ENCODE data around the gene NAV2. TPM values are rescaled to one million over a fixed set of nuclear protein-coding genes. Genes with fewer than 3 reads are reported as not detected.

Gene NAV2
- total and polyA plus RNA-seq, 2 donors = 2.0 to 5.8 TPM

- Histone ChIP-seq H3K36me3 (ENCODE audit: control insufficient read depth in 2 of 2, insufficient read depth in 2 of 2, low read length in 1 of 2) (no peaks in the 10 kb centered on the region), H3K27ac (ENCODE audit: low read depth in 1 of 2, low read length in 1 of 2) (no peak overlapping the region), H3K4me1 (ENCODE audit: control insufficient read depth in 2 of 2, insufficient read depth in 2 of 2, low read length in 2 of 2) (no peaks in the 10 kb centered on the region), H3K9me3 (ENCODE audit: control insufficient read depth in 2 of 2, insufficient read depth in 1 of 2, low read length in 1 of 2) (no peaks in the 10 kb centered on the region), H3K27me3 (ENCODE audit: control insufficient read depth in 2 of 2, insufficient read depth in 1 of 2, low read length in 1 of 2) (no peaks in the 10 kb centered on the region), H3K4me3 (ENCODE audit: low read length in 2 of 2) (no peak overlapping the region)
- no peak for DNase-seq (ENCODE audit: low read depth in 6 of 9, low spot score in 9 of 9)
- WGBS = 96% methylated on average over 3 of the region's 3 CpGs
These were observed 33.4 kb downstream of the NAV2 start for GRCh38 chr11:19746086-19746485.

GRCh38 chr11:19747634-19748033 is 35.0 kb downstream of the NAV2 start:
- DNase-seq (ENCODE audit: low read depth in 6 of 9, low spot score in 9 of 9) = no peak
- 88% methylated on average over 2 of the region's 2 CpGs for WGBS
- H3K4me3 ChIP-seq (ENCODE audit: low read length in 2 of 2) = no peak overlapping the region
- H3K27ac ChIP-seq (ENCODE audit: low read depth in 1 of 2, low read length in 1 of 2) = no peak overlapping the region
- H3K9me3 ChIP-seq (ENCODE audit: control insufficient read depth in 2 of 2, insufficient read depth in 1 of 2, low read length in 1 of 2) = no peaks in the 10 kb centered on the region
- no peaks in the 10 kb centered on the region for H3K4me1 ChIP-seq (ENCODE audit: control insufficient read depth in 2 of 2, insufficient read depth in 2 of 2, low read length in 2 of 2)
- H3K27me3 ChIP-seq (ENCODE audit: control insufficient read depth in 2 of 2, insufficient read depth in 1 of 2, low read length in 1 of 2) = no peaks in the 10 kb centered on the region
- H3K36me3 ChIP-seq (ENCODE audit: control insufficient read depth in 2 of 2, insufficient read depth in 2 of 2, low read length in 1 of 2) = no peaks in the 10 kb centered on the region

GRCh38 chr11:19751055-19751454 is 38.4 kb downstream of the NAV2 start:
- Histone ChIP-seq H3K27me3 (ENCODE audit: control insufficient read depth in 2 of 2, insufficient read depth in 1 of 2, low read length in 1 of 2) (no peaks in the 10 kb centered on the region), H3K27ac (ENCODE audit: low read depth in 1 of 2, low read length in 1 of 2) (no peak overlapping the region), H3K4me1 (ENCODE audit: control insufficient read depth in 2 of 2, insufficient read depth in 2 of 2, low read length in 2 of 2) (no peaks in the 10 kb centered on the region), H3K9me3 (ENCODE audit: control insufficient read depth in 2 of 2, insufficient read depth in 1 of 2, low read length in 1 of 2) (no peaks in the 10 kb centered on the region), H3K4me3 (ENCODE audit: low read length in 2 of 2) (no peak overlapping the region), H3K36me3 (ENCODE audit: control insufficient read depth in 2 of 2, insufficient read depth in 2 of 2, low read length in 1 of 2) (no peaks in the 10 kb centered on the region)
- WGBS = 95% methylated on average over 4 of the region's 4 CpGs
- DNase-seq (ENCODE audit: low read depth in 6 of 9, low spot score in 9 of 9) = no peak

- Histone ChIP-seq H3K27ac (ENCODE audit: low read depth in 1 of 2, low read length in 1 of 2) (no peak overlapping the region), H3K4me3 (ENCODE audit: low read length in 2 of 2) (no peak overlapping the region), H3K27me3 (ENCODE audit: control insufficient read depth in 2 of 2, insufficient read depth in 1 of 2, low read length in 1 of 2) (no peaks in the 10 kb centered on the region), H3K36me3 (ENCODE audit: control insufficient read depth in 2 of 2, insufficient read depth in 2 of 2, low read length in 1 of 2) (no peaks in the 10 kb centered on the region), H3K4me1 (ENCODE audit: control insufficient read depth in 2 of 2, insufficient read depth in 2 of 2, low read length in 2 of 2) (no peaks in the 10 kb centered on the region), H3K9me3 (ENCODE audit: control insufficient read depth in 2 of 2, insufficient read depth in 1 of 2, low read length in 1 of 2) (no peaks in the 10 kb centered on the region)
- no peak for DNase-seq (ENCODE audit: low read depth in 6 of 9, low spot score in 9 of 9)
- WGBS = 84% methylated on average over 5 of the region's 5 CpGs
These were observed 40.9 kb downstream of the NAV2 start for GRCh38 chr11:19753451-19754106.

- H3K9me3 ChIP-seq (ENCODE audit: control insufficient read depth in 2 of 2, insufficient read depth in 1 of 2, low read length in 1 of 2) = no peaks in the 10 kb centered on the region
- DNase-seq (ENCODE audit: low read depth in 6 of 9, low spot score in 9 of 9) = no peak
- no peak overlapping the region for H3K27ac ChIP-seq (ENCODE audit: low read depth in 1 of 2, low read length in 1 of 2)
- H3K4me3 ChIP-seq (ENCODE audit: low read length in 2 of 2) = no peak overlapping the region
- no peaks in the 10 kb centered on the region for H3K36me3 ChIP-seq (ENCODE audit: control insufficient read depth in 2 of 2, insufficient read depth in 2 of 2, low read length in 1 of 2)
- no peaks in the 10 kb centered on the region for H3K27me3 ChIP-seq (ENCODE audit: control insufficient read depth in 2 of 2, insufficient read depth in 1 of 2, low read length in 1 of 2)
- no peaks in the 10 kb centered on the region for H3K4me1 ChIP-seq (ENCODE audit: control insufficient read depth in 2 of 2, insufficient read depth in 2 of 2, low read length in 2 of 2)
- 91% methylated on average over 11 of the region's 11 CpGs for WGBS
These were observed 44.2 kb downstream of the NAV2 start for GRCh38 chr11:19756675-19757475.

GRCh38 chr11:19759389-19759788 is 46.8 kb downstream of the NAV2 start:
- Histone ChIP-seq H3K4me3 (ENCODE audit: low read length in 2 of 2) (no peak overlapping the region), H3K4me1 (ENCODE audit: control insufficient read depth in 2 of 2, insufficient read depth in 2 of 2, low read length in 2 of 2) (no peaks in the 10 kb centered on the region), H3K9me3 (ENCODE audit: control insufficient read depth in 2 of 2, insufficient read depth in 1 of 2, low read length in 1 of 2) (no peaks in the 10 kb centered on the region), H3K36me3 (ENCODE audit: control insufficient read depth in 2 of 2, insufficient read depth in 2 of 2, low read length in 1 of 2) (no peaks in the 10 kb centered on the region), H3K27ac (ENCODE audit: low read depth in 1 of 2, low read length in 1 of 2) (no peak overlapping the region), H3K27me3 (ENCODE audit: control insufficient read depth in 2 of 2, insufficient read depth in 1 of 2, low read length in 1 of 2) (no peaks in the 10 kb centered on the region)
- 90% methylated on average over 3 of the region's 3 CpGs for whole genome bisulfite sequencing
- no peak for DNase-seq (ENCODE audit: low read depth in 6 of 9, low spot score in 9 of 9)

GRCh38 chr11:19762266-19762665 is 49.6 kb downstream of the NAV2 start:
- WGBS = 100% methylated on average over 1 of the region's 1 CpG
- H3K4me1 ChIP-seq (ENCODE audit: control insufficient read depth in 2 of 2, insufficient read depth in 2 of 2, low read length in 2 of 2) = no peaks in the 10 kb centered on the region

GRCh38 chr11:19763330-19763729 is 50.7 kb downstream of the NAV2 start:
- no peak for DNase-seq (ENCODE audit: low read depth in 6 of 9, low spot score in 9 of 9)
- Histone ChIP-seq H3K4me1 (ENCODE audit: control insufficient read depth in 2 of 2, insufficient read depth in 2 of 2, low read length in 2 of 2) (no peaks in the 10 kb centered on the region), H3K36me3 (ENCODE audit: control insufficient read depth in 2 of 2, insufficient read depth in 2 of 2, low read length in 1 of 2) (no peaks in the 10 kb centered on the region), H3K9me3 (ENCODE audit: control insufficient read depth in 2 of 2, insufficient read depth in 1 of 2, low read length in 1 of 2) (no peaks in the 10 kb centered on the region), H3K27me3 (ENCODE audit: control insufficient read depth in 2 of 2, insufficient read depth in 1 of 2, low read length in 1 of 2) (no peaks in the 10 kb centered on the region), H3K4me3 (ENCODE audit: low read length in 2 of 2) (no peak overlapping the region), H3K27ac (ENCODE audit: low read depth in 1 of 2, low read length in 1 of 2) (no peak overlapping the region)
- WGBS = 92% methylated on average over 7 of the region's 7 CpGs

More at GRCh38 chr11:19762266-19762665, 49.6 kb downstream of the NAV2 start:
- no peak for DNase-seq (ENCODE audit: low read depth in 6 of 9, low spot score in 9 of 9)
- Histone ChIP-seq H3K36me3 (ENCODE audit: control insufficient read depth in 2 of 2, insufficient read depth in 2 of 2, low read length in 1 of 2) (no peaks in the 10 kb centered on the region), H3K4me3 (ENCODE audit: low read length in 2 of 2) (no peak overlapping the region), H3K27me3 (ENCODE audit: control insufficient read depth in 2 of 2, insufficient read depth in 1 of 2, low read length in 1 of 2) (no peaks in the 10 kb centered on the region), H3K27ac (ENCODE audit: low read depth in 1 of 2, low read length in 1 of 2) (no peak overlapping the region), H3K9me3 (ENCODE audit: control insufficient read depth in 2 of 2, insufficient read depth in 1 of 2, low read length in 1 of 2) (no peaks in the 10 kb centered on the region)

- no peaks in the 10 kb centered on the region for H3K36me3 ChIP-seq (ENCODE audit: control insufficient read depth in 2 of 2, insufficient read depth in 2 of 2, low read length in 1 of 2)
- peaks cover 0 to 4% of the 10 kb centered on the region in 2 donors for H3K27me3 ChIP-seq (ENCODE audit: control insufficient read depth in 2 of 2, insufficient read depth in 1 of 2, low read length in 1 of 2)
- 90% methylated on average over 3 of the region's 3 CpGs for WGBS
- no peaks in the 10 kb centered on the region for H3K4me1 ChIP-seq (ENCODE audit: control insufficient read depth in 2 of 2, insufficient read depth in 2 of 2, low read length in 2 of 2)
- DNase-seq (ENCODE audit: low read depth in 6 of 9, low spot score in 9 of 9) = no peak
- no peak overlapping the region for H3K4me3 ChIP-seq (ENCODE audit: low read length in 2 of 2)
- no peaks in the 10 kb centered on the region for H3K9me3 ChIP-seq (ENCODE audit: control insufficient read depth in 2 of 2, insufficient read depth in 1 of 2, low read length in 1 of 2)
- H3K27ac ChIP-seq (ENCODE audit: low read depth in 1 of 2, low read length in 1 of 2) = no peak overlapping the region
These were observed 53.6 kb downstream of the NAV2 start for GRCh38 chr11:19766206-19766605.

All from thymus (tissue), 11 donors.